ENCODE results near the gene TGFBR2.

- TF ChIP-seq CTCF (IDR thresholded peaks at IDR 0.05 in 2 of 3, conservative IDR thresholded peaks at IDR 0.05 in 1 of 3; ENCODE audit: control insufficient read depth in 2 of 3, extremely low read depth in 1 of 3, insufficient read depth in 1 of 3, low read depth in 3 of 3, low read length in 3 of 3) = no peak
- TF ChIP-seq CHD2 (IDR thresholded peaks at IDR 0.05; ENCODE audit: borderline replicate concordance, low read depth, low read length) = no peak
- TF ChIP-seq POLR2AphosphoS5 (IDR thresholded peaks at IDR 0.05; ENCODE audit: low read length) = no peak
- TF ChIP-seq SPI1 (IDR thresholded peaks at IDR 0.05; ENCODE audit: borderline replicate concordance, insufficient read depth, low read depth, low read length) = no peak
- no peak for TF ChIP-seq ETV6 (conservative IDR thresholded peaks at IDR 0.05 in 1 of 2, IDR thresholded peaks at IDR 0.05 in 1 of 2; ENCODE audit: borderline replicate concordance in 1 of 2, low read depth in 1 of 2)
- no peak for TF ChIP-seq MTA2 (IDR thresholded peaks at IDR 0.05; ENCODE audit: low read depth)
- no peak for TF ChIP-seq ZNF274 (IDR thresholded peaks at IDR 0.05; ENCODE audit: insufficient read depth, insufficient read length)
- no peak for TF ChIP-seq ZBTB11 (CRISPR knock-in tag; IDR thresholded peaks at IDR 0.05)
- no peak for TF ChIP-seq BCL3 (IDR thresholded peaks at IDR 0.05; ENCODE audit: borderline replicate concordance, insufficient read depth, low read depth, low read length, poor library complexity, severe bottlenecking)
- no peak for TF ChIP-seq CREM (IDR thresholded peaks at IDR 0.05; ENCODE audit: low read depth)
Measured at GRCh38 chr3:30685267-30685667, 78.9 kb downstream of the TGFBR2 start.
